Neural progenitor cell (in vitro differentiated cells): ENCODE data around the gene CAMK2D.

ENCODE experiments used
- EZH2 ChIP-seq: fragments of 200-600 bp; sonication (generic); IDR thresholded peaks from 2 replicates; pipeline ENCODE4 v1.6.1; 2017; ENCODE audit warnings: antibody characterized with exemption, mild to moderate bottlenecking, moderate library complexity
- TF ChIP-seq, protein P1 (sequence below): fragments of 200-600 bp; sonication (generic); IDR thresholded peaks from 2 replicates; pipeline ENCODE4 v1.5.1; 2017; ENCODE audit warnings: antibody characterized with exemption, mild to moderate bottlenecking

DNA sequence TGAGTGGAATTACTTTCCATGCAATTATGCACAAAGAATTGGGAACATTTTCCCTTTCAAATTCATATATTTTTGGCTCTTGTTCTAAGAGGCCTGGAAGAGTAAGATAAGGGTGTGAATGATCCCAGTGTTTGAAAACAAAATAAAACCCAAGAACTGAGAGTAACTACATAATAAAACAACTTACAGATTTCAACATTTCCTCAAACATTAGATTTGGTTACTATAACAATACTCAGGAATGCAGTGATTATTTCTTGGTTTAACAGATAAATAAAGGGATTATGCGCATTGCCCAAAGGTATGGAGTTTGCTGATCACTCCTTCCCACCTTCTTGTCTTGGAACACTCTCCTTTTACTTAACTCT lies 292.5 kb downstream of the CAMK2D start:
- TF ChIP-seq, protein P1, sequence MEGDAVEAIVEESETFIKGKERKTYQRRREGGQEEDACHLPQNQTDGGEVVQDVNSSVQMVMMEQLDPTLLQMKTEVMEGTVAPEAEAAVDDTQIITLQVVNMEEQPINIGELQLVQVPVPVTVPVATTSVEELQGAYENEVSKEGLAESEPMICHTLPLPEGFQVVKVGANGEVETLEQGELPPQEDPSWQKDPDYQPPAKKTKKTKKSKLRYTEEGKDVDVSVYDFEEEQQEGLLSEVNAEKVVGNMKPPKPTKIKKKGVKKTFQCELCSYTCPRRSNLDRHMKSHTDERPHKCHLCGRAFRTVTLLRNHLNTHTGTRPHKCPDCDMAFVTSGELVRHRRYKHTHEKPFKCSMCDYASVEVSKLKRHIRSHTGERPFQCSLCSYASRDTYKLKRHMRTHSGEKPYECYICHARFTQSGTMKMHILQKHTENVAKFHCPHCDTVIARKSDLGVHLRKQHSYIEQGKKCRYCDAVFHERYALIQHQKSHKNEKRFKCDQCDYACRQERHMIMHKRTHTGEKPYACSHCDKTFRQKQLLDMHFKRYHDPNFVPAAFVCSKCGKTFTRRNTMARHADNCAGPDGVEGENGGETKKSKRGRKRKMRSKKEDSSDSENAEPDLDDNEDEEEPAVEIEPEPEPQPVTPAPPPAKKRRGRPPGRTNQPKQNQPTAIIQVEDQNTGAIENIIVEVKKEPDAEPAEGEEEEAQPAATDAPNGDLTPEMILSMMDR: no peak
- no peak for TF ChIP-seq EZH2
